ENCODE data around the gene DIAPH3. TPM values are rescaled to one million over a fixed set of nuclear protein-coding genes. Genes with fewer than 3 reads are reported as not detected.

The DIAPH3 gene
- total and polyA plus RNA-seq, 8 donors, result 3.3 to 19.1 (median 10.6) TPM

- intact Hi-C loops (cut with DNase I), result no loop called here
- no peaks in the 10 kb centered on the region for H3K4me1 ChIP-seq
- ATAC-seq (no peak), DNase-seq (no peak)
- no peak overlapping the region for H3K27ac ChIP-seq
- H3K9me3 ChIP-seq, result no peaks in the 10 kb centered on the region
- H3K36me3 ChIP-seq, result no peaks in the 10 kb centered on the region
- no peak overlapping the region for H3K4me3 ChIP-seq
- H3K27me3 ChIP-seq, result no peaks in the 10 kb centered on the region
- no peak for TF ChIP-seq CTCF (IDR thresholded peaks at IDR 0.05)
Measured at GRCh38 chr13:60155978-60156377, 7.8 kb downstream of the DIAPH3 start.

GRCh38 chr13:60152904-60153303 is 10.8 kb downstream of the DIAPH3 start:
- Histone ChIP-seq H3K27ac (no peak overlapping the region), H3K4me1 (no peaks in the 10 kb centered on the region), H3K9me3 (no peaks in the 10 kb centered on the region), H3K4me3 (no peak overlapping the region), H3K36me3 (no peaks in the 10 kb centered on the region), H3K27me3 (no peaks in the 10 kb centered on the region)
- ATAC-seq (no peak), DNase-seq (no peak)
- intact Hi-C loops (cut with DNase I), result no loop called here
- no peak for TF ChIP-seq CTCF (IDR thresholded peaks at IDR 0.05)

- TF ChIP-seq CTCF (IDR thresholded peaks at IDR 0.05), result no peak
- Histone ChIP-seq H3K4me1 (no peaks in the 10 kb centered on the region), H3K9me3 (no peaks in the 10 kb centered on the region), H3K4me3 (no peak overlapping the region), H3K36me3 (no peaks in the 10 kb centered on the region), H3K27ac (no peak overlapping the region), H3K27me3 (no peaks in the 10 kb centered on the region)
- intact Hi-C loops (cut with DNase I), result no loop called here
- ATAC-seq (no peak), DNase-seq (no peak)
Measured at GRCh38 chr13:60152114-60152513, 11.6 kb downstream of the DIAPH3 start.

- Histone ChIP-seq H3K27ac (no peak overlapping the region), H3K27me3 (no peaks in the 10 kb centered on the region), H3K4me3 (no peak overlapping the region), H3K9me3 (no peaks in the 10 kb centered on the region), H3K36me3 (no peaks in the 10 kb centered on the region), H3K4me1 (no peaks in the 10 kb centered on the region)
- TF ChIP-seq CTCF (IDR thresholded peaks at IDR 0.05), result no peak
- intact Hi-C loops (cut with DNase I), result no loop called here
- ATAC-seq (no peak), DNase-seq (no peak)
Measured at GRCh38 chr13:60150538-60150937, 13.2 kb downstream of the DIAPH3 start.

- intact Hi-C loops (cut with DNase I), result no loop called here
- no peak for DNase-seq
- Histone ChIP-seq H3K27me3 (no peaks in the 10 kb centered on the region), H3K4me1 (no peaks in the 10 kb centered on the region), H3K36me3 (no peaks in the 10 kb centered on the region), H3K4me3 (no peak overlapping the region), H3K9me3 (no peaks in the 10 kb centered on the region), H3K27ac (no peak overlapping the region)
- no peak for TF ChIP-seq CTCF (IDR thresholded peaks at IDR 0.05)
- no peak for ATAC-seq
Measured at GRCh38 chr13:60148918-60149317, 14.8 kb downstream of the DIAPH3 start.

All from left lung (tissue), 10 donors.